ENCODE results near the gene HIC2. TPM values are rescaled to one million over a fixed set of nuclear protein-coding genes. Genes with fewer than 3 reads are reported as not detected.
"Not testable (repeated sequence)": the region's sequence is repeated elsewhere in the genome, so short reads cannot be mapped to it uniquely, and the experiment has no call there.

HIC2 gene
- total RNA-seq, 4 donors from 2014 or later = 0.26 to 8.4 (median 5.2) TPM

DNA sequence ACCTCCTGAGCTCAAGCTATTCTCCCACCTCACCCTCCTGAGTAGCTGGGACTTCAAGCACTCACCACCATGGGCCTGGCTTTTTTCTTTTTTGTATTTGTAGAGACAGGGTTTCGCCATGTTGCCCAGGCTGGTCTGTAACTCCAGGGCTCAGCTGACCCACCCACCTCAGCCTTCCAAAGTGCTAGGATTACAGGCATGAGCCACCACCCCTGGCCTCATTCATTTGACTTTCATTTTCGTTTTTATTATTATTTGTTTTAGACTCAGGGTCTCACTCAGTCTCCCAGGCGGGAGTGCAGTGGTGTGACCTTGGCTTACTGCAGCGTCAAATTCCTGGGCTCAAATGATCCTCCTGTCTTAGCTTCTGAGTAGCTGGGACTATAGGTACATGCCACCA is 9.4 kb upstream of the HIC2 start:
- intact Hi-C loops (cut with DNase I; ENCODE audit: low total_unique reads); H3K27ac ChIP-seq; H3K4me1 ChIP-seq; H3K27me3 ChIP-seq; H3K9me3 ChIP-seq; H3K4me3 ChIP-seq; H3K36me3 ChIP-seq; DNase-seq: not testable (repeated sequence)

DNA sequence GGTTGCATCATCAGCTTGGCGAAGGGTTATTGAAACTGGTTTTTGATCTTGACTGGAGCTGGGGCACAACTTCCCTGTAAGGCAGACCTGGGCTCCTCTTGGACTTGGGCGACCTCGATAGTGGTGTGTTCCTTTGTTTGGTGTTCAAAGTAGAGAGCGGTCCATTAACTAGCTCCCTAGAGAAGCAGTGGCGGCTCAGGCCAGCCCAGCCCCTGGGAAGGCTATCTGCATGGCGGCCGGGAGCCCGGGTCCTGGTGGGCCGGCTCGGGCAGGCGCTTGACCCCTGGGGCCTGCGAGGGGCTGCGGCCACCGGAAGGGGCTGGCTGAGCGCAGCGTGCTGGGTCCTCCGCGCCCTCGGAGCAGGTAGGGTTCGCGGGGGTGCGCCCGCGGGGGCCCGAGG is 796 bp upstream of the HIC2 start:
- H3K4me1 ChIP-seq; DNase-seq; H3K27me3 ChIP-seq; H3K9me3 ChIP-seq; H3K4me3 ChIP-seq; H3K36me3 ChIP-seq; H3K27ac ChIP-seq; intact Hi-C loops (cut with DNase I; ENCODE audit: low total_unique reads): not testable (repeated sequence)

DNA sequence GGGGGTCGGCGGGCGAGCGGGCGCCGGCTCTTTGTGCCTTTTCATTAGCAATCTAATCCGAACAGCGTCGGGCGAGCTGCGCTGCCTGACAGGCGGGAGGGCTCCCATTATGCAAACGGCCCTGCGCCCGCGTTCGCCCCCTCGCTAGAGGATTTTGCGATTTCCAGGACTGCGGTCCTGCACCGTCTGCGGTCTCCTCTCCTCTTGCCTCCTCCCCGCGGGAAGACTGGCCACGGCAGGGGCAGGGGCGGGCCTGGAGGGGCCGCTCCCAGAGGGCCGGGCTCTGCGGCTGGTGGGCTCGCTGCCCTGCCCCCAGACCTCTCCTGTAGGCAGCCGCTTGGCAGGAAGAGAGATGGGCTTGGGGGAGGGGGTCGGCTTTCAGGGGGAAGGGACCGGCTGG is 682 bp downstream of the HIC2 start:
- H3K27me3 ChIP-seq; H3K36me3 ChIP-seq; H3K4me1 ChIP-seq; H3K9me3 ChIP-seq; intact Hi-C loops (cut with DNase I; ENCODE audit: low total_unique reads): not testable (repeated sequence)
- Histone ChIP-seq H3K27ac (peak overlapping the region in 1 of 2 donors; percentile 66), H3K4me3 (peak overlapping the region in 1 of 2 donors; percentile 38)
- peak; percentile 13 to 35 for DNase-seq

DNA sequence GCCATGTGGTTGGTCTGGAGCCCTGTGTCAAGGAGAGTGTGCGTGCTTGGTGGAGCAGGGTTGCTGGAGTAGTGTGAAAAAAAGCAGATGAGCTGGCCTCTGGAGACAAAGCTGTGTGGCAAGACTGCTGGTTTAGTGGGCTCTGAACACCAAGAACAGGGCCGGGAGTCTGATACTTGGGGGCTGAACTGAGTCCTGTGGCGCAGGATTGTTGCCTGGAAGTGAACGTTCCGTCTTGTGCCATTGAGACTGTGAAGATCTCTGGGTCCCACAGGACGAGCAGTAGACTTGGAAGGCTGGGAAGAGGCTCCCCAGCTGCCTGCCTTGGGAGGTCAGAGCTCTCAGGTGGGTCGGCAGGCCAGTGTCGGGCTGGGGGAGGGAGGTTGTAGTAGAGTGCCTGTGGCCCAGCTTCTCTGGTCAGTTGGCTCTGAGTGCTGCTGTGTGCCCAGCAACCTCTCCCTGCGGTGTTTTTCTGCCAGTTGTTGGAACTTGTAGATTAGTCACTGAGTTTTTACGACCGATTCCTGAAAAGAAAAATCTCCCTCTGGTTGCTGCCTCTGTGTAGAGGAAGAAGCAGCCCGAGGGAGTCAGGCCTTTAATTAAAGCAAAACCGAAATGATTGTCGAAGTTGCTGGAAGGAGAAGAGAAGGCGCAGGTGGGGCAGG is 1.9 kb downstream of the HIC2 start:
- DNase-seq = peak; percentile 13 to 17
- H3K27ac ChIP-seq = peak overlapping the region in 1 of 2 donors; percentile 66

DNA sequence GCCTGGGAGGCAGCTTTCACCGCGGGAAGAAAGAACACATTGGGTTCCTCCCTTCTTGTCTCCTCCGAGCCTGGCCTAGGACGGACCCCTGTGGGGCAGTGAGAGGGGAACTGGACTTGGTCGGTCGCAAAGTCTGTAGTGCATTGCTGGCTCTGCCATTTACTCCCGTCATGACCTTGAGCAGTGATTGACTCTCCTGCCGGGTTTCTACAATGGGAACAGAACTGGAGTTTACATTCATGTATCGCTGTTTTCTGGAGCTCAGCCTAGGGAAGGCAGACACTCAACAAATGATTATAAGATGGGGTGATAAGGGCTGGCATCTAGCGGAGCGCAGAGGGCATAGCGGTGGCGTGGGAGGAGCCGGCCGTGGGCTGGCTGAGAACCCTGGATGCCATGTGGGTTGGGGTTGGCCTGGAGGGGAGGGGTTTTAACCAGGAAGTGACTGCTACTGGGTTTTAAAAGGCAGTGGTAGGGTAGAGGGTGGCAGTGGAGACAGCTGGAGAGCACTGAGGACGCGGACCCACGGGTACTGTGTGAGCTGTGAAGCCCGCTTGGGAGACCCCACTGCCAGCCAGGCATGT is 3.1 kb downstream of the HIC2 start:
- intact Hi-C loops (cut with DNase I; ENCODE audit: low total_unique reads); DNase-seq; H3K4me1 ChIP-seq; H3K27me3 ChIP-seq; H3K36me3 ChIP-seq; H3K9me3 ChIP-seq; H3K4me3 ChIP-seq; H3K27ac ChIP-seq: not testable (repeated sequence)

More for the DNA sequence above, 1.9 kb downstream of the HIC2 start:
- H3K27me3 ChIP-seq; H3K36me3 ChIP-seq; H3K9me3 ChIP-seq; H3K4me1 ChIP-seq; intact Hi-C loops (cut with DNase I; ENCODE audit: low total_unique reads); H3K4me3 ChIP-seq: not testable (repeated sequence)

DNA sequence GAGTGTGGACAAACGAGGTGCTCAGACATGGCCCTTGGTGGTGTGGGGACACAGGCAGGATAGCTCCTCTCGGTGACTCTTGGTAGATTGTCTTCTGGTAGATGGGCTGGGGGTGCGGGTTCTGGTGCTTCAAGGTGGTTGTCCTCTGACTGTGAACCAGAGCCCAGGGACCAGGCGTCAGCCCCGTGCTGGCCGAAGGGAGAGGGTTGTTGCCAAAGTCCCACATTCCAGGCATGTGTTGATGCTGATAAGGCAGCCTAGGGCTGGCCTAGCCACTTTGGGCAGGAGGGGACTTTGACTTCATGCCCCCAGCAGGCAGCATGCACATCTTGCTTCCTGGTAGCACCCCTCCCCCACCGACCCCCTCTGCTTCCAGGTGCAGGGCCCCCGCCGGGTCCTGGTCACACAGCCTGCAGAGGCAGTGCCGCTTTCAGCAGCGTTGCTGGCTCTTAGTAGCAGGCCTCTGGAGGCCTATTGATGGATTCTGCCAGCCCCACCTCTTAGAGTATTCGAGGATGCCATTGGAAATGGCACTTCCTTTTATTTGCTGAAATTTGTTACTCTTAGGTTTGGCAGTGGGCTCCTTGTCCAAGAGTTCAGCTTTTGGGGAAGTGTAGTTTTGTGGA is 7.0 kb downstream of the HIC2 start:
- H3K4me3 ChIP-seq; H3K27ac ChIP-seq; H3K4me1 ChIP-seq; H3K36me3 ChIP-seq; intact Hi-C loops (cut with DNase I; ENCODE audit: low total_unique reads); H3K27me3 ChIP-seq; H3K9me3 ChIP-seq; DNase-seq: not testable (repeated sequence)

DNA sequence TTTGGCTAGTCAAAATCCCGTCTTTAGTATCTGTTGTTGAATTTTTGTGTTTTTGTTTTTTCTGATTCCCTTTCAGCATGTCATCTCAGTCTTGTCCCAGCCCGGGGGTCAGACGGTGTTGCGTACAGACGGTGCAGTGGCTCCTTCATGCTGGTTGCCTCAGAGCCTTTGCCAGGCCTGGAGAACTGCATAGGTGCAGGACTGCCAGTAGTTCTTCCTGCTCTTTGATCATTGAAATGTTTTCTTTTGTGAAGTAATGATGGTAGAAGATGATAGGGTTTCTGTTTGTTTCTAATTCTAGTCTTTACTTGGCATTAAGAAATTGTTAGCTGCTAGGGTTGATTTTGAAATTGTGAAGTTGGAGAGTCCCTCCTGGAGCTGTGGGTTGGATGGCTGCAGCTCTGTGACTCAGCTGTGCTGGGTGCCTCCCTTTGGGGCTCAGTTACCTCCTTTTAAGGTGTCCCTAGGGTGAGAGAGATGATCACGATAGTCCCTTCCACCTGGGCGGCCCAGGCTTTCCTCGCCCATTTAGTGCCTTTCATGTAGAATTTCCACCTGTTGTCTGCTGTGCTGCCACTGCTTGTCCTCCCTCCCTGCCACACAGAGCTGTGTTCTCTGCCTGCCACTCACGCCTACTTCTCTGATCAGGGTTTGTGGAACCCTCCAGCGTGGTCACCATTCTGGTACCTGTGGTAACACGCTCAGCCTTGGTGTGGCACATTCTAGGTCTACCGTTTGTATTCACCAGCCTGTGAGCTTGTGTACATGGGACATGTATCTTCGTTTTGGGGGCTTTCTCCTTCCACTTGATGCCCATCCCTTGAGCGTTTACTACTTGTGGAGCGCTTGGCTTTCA is 17.4 kb downstream of the HIC2 start:
- H3K4me1 ChIP-seq; intact Hi-C loops (cut with DNase I; ENCODE audit: low total_unique reads); DNase-seq: not testable (repeated sequence)

DNA sequence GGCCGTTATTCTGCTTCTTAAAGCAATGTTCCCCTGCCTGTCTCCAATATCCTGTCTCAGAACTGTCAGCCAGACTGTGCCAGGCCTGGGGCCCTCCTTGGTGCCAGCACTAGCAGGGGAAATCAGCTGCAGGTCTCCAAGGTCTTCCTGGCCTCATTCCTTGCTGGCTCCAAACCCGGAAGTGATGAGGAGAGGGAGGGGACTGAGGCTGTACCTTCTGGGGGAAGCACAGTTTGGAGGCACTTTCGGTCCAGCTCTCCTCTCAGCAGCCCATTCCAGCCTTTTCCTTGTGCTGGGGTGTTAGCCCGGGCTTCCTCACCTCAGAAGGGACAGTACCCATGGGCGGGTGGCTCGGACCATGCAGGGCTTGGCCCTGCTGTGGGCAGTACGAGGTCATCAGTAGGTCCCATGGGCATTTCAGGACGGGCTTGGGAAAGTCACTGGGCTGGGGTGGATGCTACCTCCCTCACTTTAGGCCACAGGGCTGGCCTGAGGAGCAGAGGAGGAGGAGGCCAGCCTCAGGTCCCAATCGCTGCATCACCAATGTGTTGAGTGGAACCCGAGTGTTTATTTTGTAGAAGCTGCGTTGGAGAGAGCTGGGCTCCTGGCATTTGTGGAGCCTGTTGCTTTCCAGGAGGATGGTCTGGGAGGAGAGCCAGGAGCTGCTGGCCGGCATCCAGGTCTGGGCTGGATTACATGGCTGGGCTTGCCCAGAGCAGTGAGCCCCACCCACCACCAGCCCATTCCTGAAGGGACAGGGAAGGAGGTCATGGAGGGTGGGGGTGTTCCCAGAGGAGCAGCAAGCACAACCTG is 19.0 kb downstream of the HIC2 start:
- H3K4me3 ChIP-seq; H3K27me3 ChIP-seq; intact Hi-C loops (cut with DNase I; ENCODE audit: low total_unique reads); H3K4me1 ChIP-seq; H3K9me3 ChIP-seq; H3K36me3 ChIP-seq; H3K27ac ChIP-seq: not testable (repeated sequence)
- DNase-seq = peak in 1 of 2 donors; percentile 13

More for the DNA sequence above, 17.4 kb downstream of the HIC2 start:
- not testable (repeated sequence) for H3K4me3 ChIP-seq, H3K36me3 ChIP-seq, H3K27ac ChIP-seq, H3K9me3 ChIP-seq, H3K27me3 ChIP-seq

DNA sequence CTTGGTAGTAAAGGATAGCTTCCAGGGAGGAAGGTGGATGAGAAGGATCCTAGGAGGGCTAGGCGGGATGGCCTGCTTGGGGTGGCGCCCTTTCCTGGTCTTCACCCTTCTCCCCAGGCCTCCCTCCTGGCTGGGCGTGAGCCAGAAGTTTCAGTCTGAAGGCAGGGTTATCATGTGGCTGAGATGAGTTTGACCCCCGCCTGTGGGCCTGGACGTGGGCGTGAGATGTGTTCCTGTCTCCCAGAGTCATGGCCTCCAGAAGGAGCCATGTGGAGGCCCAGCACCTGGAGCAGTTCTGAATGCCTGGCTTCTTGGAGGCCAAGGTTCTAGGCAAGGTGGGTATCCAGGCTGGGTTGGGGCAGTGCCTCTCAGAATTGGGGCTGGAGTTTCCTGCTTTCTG is 20.8 kb downstream of the HIC2 start:
- H3K27me3 ChIP-seq; H3K27ac ChIP-seq; H3K4me3 ChIP-seq; intact Hi-C loops (cut with DNase I; ENCODE audit: low total_unique reads); H3K9me3 ChIP-seq; H3K36me3 ChIP-seq; H3K4me1 ChIP-seq: not testable (repeated sequence)
- DNase-seq = peak in 1 of 2 donors; percentile 4

DNA sequence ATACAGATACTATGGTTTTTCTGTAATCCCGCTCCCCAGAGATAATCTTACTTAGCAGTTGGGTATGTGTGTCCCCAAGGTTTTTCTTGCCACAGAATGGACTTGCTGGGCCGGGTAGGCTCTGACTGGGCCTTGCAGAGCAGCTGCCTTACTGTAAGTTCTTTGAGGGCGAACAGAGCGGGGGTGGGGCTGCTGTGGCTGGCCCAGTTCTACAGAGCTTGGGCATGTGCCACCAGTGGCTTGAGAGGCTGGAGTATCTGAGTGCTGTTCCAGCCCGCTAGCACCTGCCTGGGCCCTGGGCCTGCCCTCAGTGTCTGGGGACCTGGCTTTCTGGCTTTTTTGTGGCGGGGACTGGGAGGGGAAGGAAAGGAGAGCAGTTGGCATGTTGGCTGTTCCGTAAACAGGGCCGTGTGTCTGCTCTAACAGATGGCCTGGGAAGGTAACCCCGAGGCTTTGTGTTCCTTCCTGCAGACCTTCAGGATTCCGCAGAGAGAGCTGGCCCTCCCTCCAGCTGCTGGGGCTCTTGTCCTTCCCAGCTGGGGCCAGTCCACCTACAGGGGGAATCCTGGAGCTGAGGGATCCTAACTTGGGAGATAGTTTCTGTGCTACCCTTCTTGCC is 23.0 kb downstream of the HIC2 start:
- H3K4me1 ChIP-seq; H3K27ac ChIP-seq; H3K27me3 ChIP-seq; H3K9me3 ChIP-seq; H3K4me3 ChIP-seq; intact Hi-C loops (cut with DNase I; ENCODE audit: low total_unique reads); H3K36me3 ChIP-seq; DNase-seq: not testable (repeated sequence)

DNA sequence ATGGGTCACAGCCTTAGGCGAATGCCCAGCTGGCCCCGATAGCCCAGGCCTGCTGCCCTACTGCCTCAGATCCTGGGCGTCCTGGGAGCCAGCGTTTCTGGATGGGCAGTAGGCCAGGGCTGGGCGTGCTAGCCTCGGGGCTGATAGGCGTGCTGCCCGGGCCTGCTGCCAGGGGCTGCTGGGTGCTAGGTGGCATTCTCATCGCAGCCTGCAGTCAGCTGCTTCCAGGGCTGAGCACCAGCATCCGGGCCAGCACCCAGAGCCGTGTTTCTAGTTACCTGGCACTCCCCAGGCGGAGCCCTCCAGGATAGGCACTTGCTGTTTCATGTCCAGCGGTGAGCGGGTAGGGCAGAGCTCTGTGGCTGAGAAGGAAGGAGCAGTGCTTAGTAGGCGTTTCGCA is 23.5 kb downstream of the HIC2 start:
- H3K27me3 ChIP-seq; DNase-seq; intact Hi-C loops (cut with DNase I; ENCODE audit: low total_unique reads); H3K4me3 ChIP-seq; H3K4me1 ChIP-seq; H3K36me3 ChIP-seq; H3K27ac ChIP-seq; H3K9me3 ChIP-seq: not testable (repeated sequence)

DNA sequence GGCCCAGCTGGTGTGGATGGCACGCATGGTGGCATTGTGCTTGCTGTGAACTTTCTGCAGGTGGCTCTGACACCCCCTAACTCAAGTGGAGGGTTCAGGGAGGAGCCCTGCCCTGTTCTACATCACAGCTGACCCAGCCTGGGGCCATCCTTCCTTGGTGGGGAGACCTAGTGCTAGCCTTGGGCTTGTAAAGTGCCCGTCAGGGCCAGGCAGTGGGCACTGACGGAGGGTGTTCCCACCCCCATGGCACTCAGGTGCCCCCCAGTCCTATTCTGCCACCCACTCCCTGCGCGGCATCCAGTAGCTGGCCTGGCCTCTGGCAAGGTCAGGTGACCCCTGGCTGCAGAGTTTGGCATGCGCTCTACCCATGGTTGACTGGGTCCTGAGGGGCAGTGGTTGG is 24.0 kb downstream of the HIC2 start:
- H3K4me1 ChIP-seq; H3K4me3 ChIP-seq; H3K27ac ChIP-seq; intact Hi-C loops (cut with DNase I; ENCODE audit: low total_unique reads); H3K27me3 ChIP-seq; H3K36me3 ChIP-seq; H3K9me3 ChIP-seq: not testable (repeated sequence)
- peak in 1 of 2 donors; percentile 5 for DNase-seq

All from uterus (tissue), 4 donors.